HepG2 (cell line): Measurements from ENCODE around the gene PCGF3. TPM values are rescaled to one million over a fixed set of nuclear protein-coding genes. Genes with fewer than 3 reads are reported as not detected.

Experiments
- KDM2A ChIP-seq: sonication (generic); formaldehyde crosslinking; IDR thresholded peaks from 2 replicates; pipeline ENCODE4 v1.4.0; 2020; ENCODE audit warnings: low read depth, missing genetic modification reagents, borderline replicate concordance
- MYC ChIP-seq: sonication (generic); formaldehyde crosslinking; IDR thresholded peaks from 2 replicates; pipeline ENCODE4 v1.9.0; 2021; ENCODE audit warnings: missing genetic modification reagents, borderline replicate concordance
- NONO ChIP-seq, 2 experiments: fragments of 450-650 bp in 1 of 2; sonication (generic) in 1 of 2; formaldehyde crosslinking in 1 of 2; IDR thresholded peaks in 1 of 2; conservative IDR thresholded peaks in 1 of 2; 2 replicates each; pipeline versions ENCODE4 v1.6.1 to v1.8.0; 2017 to 2022; ENCODE audit warnings: mild to moderate bottlenecking in 1 of 2, missing genetic modification reagents in 1 of 2, moderate library complexity in 1 of 2
- PHF20 ChIP-seq: sonication (generic); formaldehyde crosslinking; IDR thresholded peaks from 2 replicates; pipeline ENCODE4 v1.5.0; 2020; ENCODE audit warnings: mild to moderate bottlenecking, missing genetic modification reagents
- POLR2G ChIP-seq: fragments of 200-400 bp; formaldehyde crosslinking; IDR thresholded peaks from 2 replicates; pipeline ENCODE4 v1.6.1; 2018; ENCODE audit warnings: mild to moderate bottlenecking, low read depth, low read length, moderate library complexity
- RBFOX2 ChIP-seq: fragments of 200-400 bp; formaldehyde crosslinking; IDR thresholded peaks from 2 replicates; pipeline ENCODE4 v1.6.1; 2017; ENCODE audit warnings: low read depth, mild to moderate bottlenecking, low read length
- SAP130 ChIP-seq: IDR thresholded peaks from 2 replicates; pipeline ENCODE4 v1.6.1; 2016; ENCODE audit warnings: low read depth
- SNAPC2 ChIP-seq: sonication (generic); formaldehyde crosslinking; IDR thresholded peaks from 2 replicates; pipeline ENCODE4 v1.8.1; 2022; ENCODE audit warnings: mild to moderate bottlenecking, missing genetic modification reagents
- ZBTB20 ChIP-seq: sonication (generic); formaldehyde crosslinking; IDR thresholded peaks from 2 replicates; pipeline ENCODE4 v1.8.1; 2023; ENCODE audit warnings: missing genetic modification reagents, low read depth, mild to moderate bottlenecking, borderline replicate concordance
- ZFY ChIP-seq: sonication (generic); formaldehyde crosslinking; IDR thresholded peaks from 2 replicates; pipeline ENCODE4 v1.4.0; 2020; ENCODE audit warnings: missing genetic modification reagents
- ZNF614 ChIP-seq: IDR thresholded peaks from 2 replicates; pipeline ENCODE4 v1.6.1; 2018; ENCODE audit warnings: missing biosample characterization, missing genetic modification reagents, inconsistent platforms, borderline replicate concordance
- ZNF790 ChIP-seq: sonication (generic); formaldehyde crosslinking; IDR thresholded peaks from 2 replicates; pipeline ENCODE4 v1.8.0; 2022; ENCODE audit warnings: missing genetic modification reagents, mild to moderate bottlenecking, borderline replicate concordance
- ZNF891 ChIP-seq: sonication (generic); formaldehyde crosslinking; IDR thresholded peaks from 2 replicates; pipeline ENCODE4 v1.5.0; 2020; ENCODE audit warnings: mild to moderate bottlenecking, missing genetic modification reagents
- ZSCAN25 ChIP-seq: sonication (generic); formaldehyde crosslinking; IDR thresholded peaks from 2 replicates; pipeline ENCODE4 v1.8.0; 2022; ENCODE audit warnings: mild to moderate bottlenecking, missing genetic modification reagents
- polyA plus RNA-seq, 8 experiments: library from polyadenylated mRNA; depleted of rRNA in 3 of 8; stranded (reverse) in 7 of 8; unstranded in 1 of 8; fragments of >200 nt; fragmentation: Illumina TruSeq in 4 of 8; extraction: Trizol in 4 of 8; gene quantifications; 2 replicates each; pipeline versions ENCODE4 v1.2.1 to v1.2.3, GENCODE V29; 2011 to 2016; ENCODE audit warnings: low read depth in 4 of 8, missing spikeins in 1 of 8, mixed read lengths in 1 of 8; ENCODE audit not compliant: insufficient read depth in 1 of 8
- total RNA-seq, 5 experiments: library from RNA; depleted of rRNA; stranded (reverse); fragments of >200 nt; fragmentation: Illumina TruSeq; extraction: Trizol; gene quantifications; 2 replicates each; pipeline ENCODE4 v1.2.3, GENCODE V29; 2016; ENCODE audit warnings: low read depth in 1 of 5
- TF ChIP-seq, protein P1 (sequence below): sonication (generic); formaldehyde crosslinking; IDR thresholded peaks from 2 replicates; pipeline ENCODE4 v1.8.1; 2022; ENCODE audit warnings: low read depth, mild to moderate bottlenecking, missing genetic modification reagents
- TF ChIP-seq, protein P2 (sequence below): sonication (generic); formaldehyde crosslinking; IDR thresholded peaks from 2 replicates; pipeline ENCODE4 v1.4.0; 2020; ENCODE audit warnings: missing genetic modification reagents
- TF ChIP-seq, protein P3 (sequence below): sonication (generic); formaldehyde crosslinking; IDR thresholded peaks from 2 replicates; pipeline ENCODE4 v1.5.1; 2020; ENCODE audit warnings: missing genetic modification reagents, mild to moderate bottlenecking, borderline replicate concordance
- TF ChIP-seq, protein P4 (sequence below): sonication (generic); formaldehyde crosslinking; conservative IDR thresholded peaks from 2 replicates; pipeline ENCODE4 v1.4.0; 2020; ENCODE audit warnings: mild to moderate bottlenecking, missing genetic modification reagents, moderate library complexity

The PCGF3 gene
- total and polyA plus RNA-seq, 2 of the 13 experiments (the other 11 are each of a cell fraction or from before 2014, with no cell fraction given), result 28.6 to 66.2 TPM

DNA sequence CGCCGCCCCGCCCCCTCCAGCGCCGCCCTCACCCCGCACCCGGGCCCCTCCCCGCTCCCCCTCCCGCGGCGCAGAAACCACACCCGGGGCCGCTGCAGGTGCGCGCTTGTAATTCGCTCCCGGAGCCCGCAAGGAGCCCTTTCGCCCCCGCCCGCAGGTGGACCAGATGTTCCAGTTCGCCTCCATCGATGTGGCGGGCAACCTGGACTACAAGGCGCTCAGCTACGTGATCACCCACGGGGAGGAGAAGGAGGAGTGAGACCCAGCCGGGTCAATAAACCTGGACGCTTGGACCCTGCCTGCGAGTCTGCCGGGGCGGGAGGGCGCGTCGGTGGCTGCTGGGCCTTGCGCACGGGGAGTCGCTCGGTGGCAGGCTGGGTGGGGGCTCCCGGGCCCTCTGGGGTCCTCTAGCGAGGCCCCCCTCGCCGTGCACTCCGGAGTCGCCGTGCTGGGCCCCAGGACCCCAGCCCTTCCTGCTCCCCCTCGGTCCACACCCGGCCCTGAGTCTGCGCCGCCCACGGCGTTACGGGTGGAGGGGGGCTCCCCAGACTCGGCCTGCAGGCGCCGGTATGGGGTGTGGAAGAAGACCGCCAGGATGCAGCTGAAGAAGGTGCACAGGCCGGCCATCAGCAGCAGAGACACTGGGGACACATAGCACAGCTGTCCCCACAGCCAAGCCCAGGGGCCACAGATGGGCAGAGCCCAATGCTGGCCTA lies 23.7 kb upstream of the PCGF3 start (continued):
- TF ChIP-seq, protein P1, sequence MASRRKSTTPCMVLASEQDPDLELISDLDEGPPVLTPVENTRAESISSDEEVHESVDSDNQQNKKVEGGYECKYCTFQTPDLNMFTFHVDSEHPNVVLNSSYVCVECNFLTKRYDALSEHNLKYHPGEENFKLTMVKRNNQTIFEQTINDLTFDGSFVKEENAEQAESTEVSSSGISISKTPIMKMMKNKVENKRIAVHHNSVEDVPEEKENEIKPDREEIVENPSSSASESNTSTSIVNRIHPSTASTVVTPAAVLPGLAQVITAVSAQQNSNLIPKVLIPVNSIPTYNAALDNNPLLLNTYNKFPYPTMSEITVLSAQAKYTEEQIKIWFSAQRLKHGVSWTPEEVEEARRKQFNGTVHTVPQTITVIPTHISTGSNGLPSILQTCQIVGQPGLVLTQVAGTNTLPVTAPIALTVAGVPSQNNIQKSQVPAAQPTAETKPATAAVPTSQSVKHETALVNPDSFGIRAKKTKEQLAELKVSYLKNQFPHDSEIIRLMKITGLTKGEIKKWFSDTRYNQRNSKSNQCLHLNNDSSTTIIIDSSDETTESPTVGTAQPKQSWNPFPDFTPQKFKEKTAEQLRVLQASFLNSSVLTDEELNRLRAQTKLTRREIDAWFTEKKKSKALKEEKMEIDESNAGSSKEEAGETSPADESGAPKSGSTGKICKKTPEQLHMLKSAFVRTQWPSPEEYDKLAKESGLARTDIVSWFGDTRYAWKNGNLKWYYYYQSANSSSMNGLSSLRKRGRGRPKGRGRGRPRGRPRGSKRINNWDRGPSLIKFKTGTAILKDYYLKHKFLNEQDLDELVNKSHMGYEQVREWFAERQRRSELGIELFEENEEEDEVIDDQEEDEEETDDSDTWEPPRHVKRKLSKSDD (CRISPR knock-in tag), result 0 out of 2 replicates have a peak, but pooled peaks have one; percentile 21
- TF ChIP-seq KDM2A (CRISPR knock-in tag), result 0 out of 2 replicates have a peak, but pooled peaks have one; percentile 54
- TF ChIP-seq, protein P2, sequence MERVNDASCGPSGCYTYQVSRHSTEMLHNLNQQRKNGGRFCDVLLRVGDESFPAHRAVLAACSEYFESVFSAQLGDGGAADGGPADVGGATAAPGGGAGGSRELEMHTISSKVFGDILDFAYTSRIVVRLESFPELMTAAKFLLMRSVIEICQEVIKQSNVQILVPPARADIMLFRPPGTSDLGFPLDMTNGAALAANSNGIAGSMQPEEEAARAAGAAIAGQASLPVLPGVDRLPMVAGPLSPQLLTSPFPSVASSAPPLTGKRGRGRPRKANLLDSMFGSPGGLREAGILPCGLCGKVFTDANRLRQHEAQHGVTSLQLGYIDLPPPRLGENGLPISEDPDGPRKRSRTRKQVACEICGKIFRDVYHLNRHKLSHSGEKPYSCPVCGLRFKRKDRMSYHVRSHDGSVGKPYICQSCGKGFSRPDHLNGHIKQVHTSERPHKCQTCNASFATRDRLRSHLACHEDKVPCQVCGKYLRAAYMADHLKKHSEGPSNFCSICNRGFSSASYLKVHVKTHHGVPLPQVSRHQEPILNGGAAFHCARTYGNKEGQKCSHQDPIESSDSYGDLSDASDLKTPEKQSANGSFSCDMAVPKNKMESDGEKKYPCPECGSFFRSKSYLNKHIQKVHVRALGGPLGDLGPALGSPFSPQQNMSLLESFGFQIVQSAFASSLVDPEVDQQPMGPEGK (CRISPR knock-in tag), result peak; percentile 49
- TF ChIP-seq ZSCAN25 (CRISPR knock-in tag), result peak; percentile 60; the same call in 1 of the 2 replicates
- TF ChIP-seq ZNF790, result no peak
- peak; percentile 2; the same call in 1 of the 2 replicates for TF ChIP-seq ZFY (CRISPR knock-in tag)
- TF ChIP-seq POLR2G, result peak; percentile 39
- TF ChIP-seq MYC (CRISPR knock-in tag), result peak; percentile 19; the same call in 1 of the 2 replicates
- TF ChIP-seq PHF20 (CRISPR knock-in tag), result 0 out of 2 replicates have a peak, but pooled peaks have one; percentile 42
- TF ChIP-seq ZNF614 (CRISPR knock-in tag), result no peak
- peak; percentile 39; the same call in 1 of the 2 replicates for TF ChIP-seq RBFOX2
- TF ChIP-seq SAP130 (CRISPR knock-in tag), result peak; percentile 41
- TF ChIP-seq, protein P3, sequence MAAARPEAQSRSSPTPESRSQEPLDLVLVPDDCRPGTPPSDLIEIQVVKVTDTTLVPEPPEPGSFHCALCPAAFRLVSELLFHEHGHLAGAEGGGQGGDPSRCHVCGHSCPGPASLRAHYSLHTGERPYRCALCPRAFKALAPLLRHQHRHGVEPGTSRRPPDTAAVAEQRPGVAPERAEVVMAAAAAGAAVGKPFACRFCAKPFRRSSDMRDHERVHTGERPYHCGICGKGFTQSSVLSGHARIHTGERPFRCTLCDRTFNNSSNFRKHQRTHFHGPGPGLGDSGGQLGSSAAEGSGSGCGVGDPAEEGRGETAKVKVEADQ (CRISPR knock-in tag), result 0 out of 2 replicates have a peak, but pooled peaks have one; percentile 54
- TF ChIP-seq SNAPC2, result no peak
- 0 out of 2 replicates have a peak, but pooled peaks have one; percentile 32 for TF ChIP-seq ZBTB20
- no peak for TF ChIP-seq NONO (IDR thresholded peaks at IDR 0.05)
- TF ChIP-seq NONO (CRISPR knock-in tag; conservative IDR thresholded peaks at IDR 0.05), result peak; percentile 44; the same call in 1 of the 2 replicates
- TF ChIP-seq ZNF891, result no peak
- TF ChIP-seq, protein P4, sequence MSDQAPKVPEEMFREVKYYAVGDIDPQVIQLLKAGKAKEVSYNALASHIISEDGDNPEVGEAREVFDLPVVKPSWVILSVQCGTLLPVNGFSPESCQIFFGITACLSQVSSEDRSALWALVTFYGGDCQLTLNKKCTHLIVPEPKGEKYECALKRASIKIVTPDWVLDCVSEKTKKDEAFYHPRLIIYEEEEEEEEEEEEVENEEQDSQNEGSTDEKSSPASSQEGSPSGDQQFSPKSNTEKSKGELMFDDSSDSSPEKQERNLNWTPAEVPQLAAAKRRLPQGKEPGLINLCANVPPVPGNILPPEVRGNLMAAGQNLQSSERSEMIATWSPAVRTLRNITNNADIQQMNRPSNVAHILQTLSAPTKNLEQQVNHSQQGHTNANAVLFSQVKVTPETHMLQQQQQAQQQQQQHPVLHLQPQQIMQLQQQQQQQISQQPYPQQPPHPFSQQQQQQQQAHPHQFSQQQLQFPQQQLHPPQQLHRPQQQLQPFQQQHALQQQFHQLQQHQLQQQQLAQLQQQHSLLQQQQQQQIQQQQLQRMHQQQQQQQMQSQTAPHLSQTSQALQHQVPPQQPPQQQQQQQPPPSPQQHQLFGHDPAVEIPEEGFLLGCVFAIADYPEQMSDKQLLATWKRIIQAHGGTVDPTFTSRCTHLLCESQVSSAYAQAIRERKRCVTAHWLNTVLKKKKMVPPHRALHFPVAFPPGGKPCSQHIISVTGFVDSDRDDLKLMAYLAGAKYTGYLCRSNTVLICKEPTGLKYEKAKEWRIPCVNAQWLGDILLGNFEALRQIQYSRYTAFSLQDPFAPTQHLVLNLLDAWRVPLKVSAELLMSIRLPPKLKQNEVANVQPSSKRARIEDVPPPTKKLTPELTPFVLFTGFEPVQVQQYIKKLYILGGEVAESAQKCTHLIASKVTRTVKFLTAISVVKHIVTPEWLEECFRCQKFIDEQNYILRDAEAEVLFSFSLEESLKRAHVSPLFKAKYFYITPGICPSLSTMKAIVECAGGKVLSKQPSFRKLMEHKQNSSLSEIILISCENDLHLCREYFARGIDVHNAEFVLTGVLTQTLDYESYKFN (CRISPR knock-in tag), result peak; percentile 48; the same call in 1 of the 2 replicates
